HepG2 (cell line): Measurements from ENCODE around the gene SLC16A3. TPM values are rescaled to one million over a fixed set of nuclear protein-coding genes. Genes with fewer than 3 reads are reported as not detected.

ENCODE experiments used
- ARID4A ChIP-seq: sonication (generic); formaldehyde crosslinking; IDR thresholded peaks from 2 replicates; pipeline ENCODE4 v1.5.0; 2020; ENCODE audit warnings: mild to moderate bottlenecking, missing genetic modification reagents, borderline replicate concordance
- CHCHD3 ChIP-seq: sonication (generic); formaldehyde crosslinking; IDR thresholded peaks from 2 replicates; pipeline ENCODE4 v1.8.0; 2022; ENCODE audit warnings: mild to moderate bottlenecking, missing genetic modification reagents, moderate library complexity
- FOSL1 ChIP-seq: sonication (generic); formaldehyde crosslinking; IDR thresholded peaks from 2 replicates; pipeline ENCODE4 v1.9.0; 2021; ENCODE audit warnings: missing genetic modification reagents, borderline replicate concordance
- FOSL2 ChIP-seq: sonication (generic); formaldehyde crosslinking; IDR thresholded peaks from 2 replicates; pipeline ENCODE4 v1.4.0; 2020; ENCODE audit warnings: missing genetic modification reagents
- HNRNPL ChIP-seq: fragments of 200-400 bp; formaldehyde crosslinking; IDR thresholded peaks from 2 replicates; pipeline ENCODE4 v1.6.1; 2017; ENCODE audit warnings: mild to moderate bottlenecking, low read depth, low read length
- JUND ChIP-seq: sonication (generic); formaldehyde crosslinking; IDR thresholded peaks from 2 replicates; pipeline ENCODE4 v1.8.0; 2022; ENCODE audit warnings: mild to moderate bottlenecking, missing genetic modification reagents
- MXI1 ChIP-seq: IDR thresholded peaks from 3 replicates; pipeline ENCODE4 v1.6.1; 2012; ENCODE audit warnings: low read depth, low read length, inconsistent platforms, borderline replicate concordance
- PRPF4 ChIP-seq: fragments of 200-400 bp; formaldehyde crosslinking; IDR thresholded peaks from 2 replicates; pipeline ENCODE4 v1.6.1; 2016; ENCODE audit warnings: low read length, low read depth; ENCODE audit not compliant: poor library complexity, severe bottlenecking
- SNAPC2 ChIP-seq: sonication (generic); formaldehyde crosslinking; IDR thresholded peaks from 2 replicates; pipeline ENCODE4 v1.8.1; 2022; ENCODE audit warnings: mild to moderate bottlenecking, missing genetic modification reagents
- SNAPC5 ChIP-seq: sonication (generic); formaldehyde crosslinking; IDR thresholded peaks from 2 replicates; pipeline ENCODE4 v1.8.1; 2023; ENCODE audit warnings: mild to moderate bottlenecking, missing genetic modification reagents, borderline replicate concordance
- ZNF337 ChIP-seq: sonication (generic); formaldehyde crosslinking; IDR thresholded peaks from 2 replicates; pipeline ENCODE4 v1.5.1; 2020; ENCODE audit warnings: missing genetic modification reagents, low read depth, mild to moderate bottlenecking, borderline replicate concordance
- ZNF512 ChIP-seq: sonication (generic); formaldehyde crosslinking; IDR thresholded peaks from 2 replicates; pipeline ENCODE4 v1.4.0; 2020; ENCODE audit warnings: mild to moderate bottlenecking, missing genetic modification reagents
- ZNF563 ChIP-seq: sonication (generic); formaldehyde crosslinking; IDR thresholded peaks from 2 replicates; pipeline ENCODE4 v1.8.0; 2022; ENCODE audit warnings: mild to moderate bottlenecking, moderate library complexity, missing genetic modification reagents
- polyA plus RNA-seq, 8 experiments: library from polyadenylated mRNA; depleted of rRNA in 3 of 8; stranded (reverse) in 7 of 8; unstranded in 1 of 8; fragments of >200 nt; fragmentation: Illumina TruSeq in 4 of 8; extraction: Trizol in 4 of 8; gene quantifications; 2 replicates each; pipeline versions ENCODE4 v1.2.1 to v1.2.3, GENCODE V29; 2011 to 2016; ENCODE audit warnings: low read depth in 4 of 8, missing spikeins in 1 of 8, mixed read lengths in 1 of 8; ENCODE audit not compliant: insufficient read depth in 1 of 8
- total RNA-seq, 5 experiments: library from RNA; depleted of rRNA; stranded (reverse); fragments of >200 nt; fragmentation: Illumina TruSeq; extraction: Trizol; gene quantifications; 2 replicates each; pipeline ENCODE4 v1.2.3, GENCODE V29; 2016; ENCODE audit warnings: low read depth in 1 of 5
- TF ChIP-seq, protein P1 (sequence below): sonication (generic); formaldehyde crosslinking; IDR thresholded peaks from 2 replicates; pipeline ENCODE4 v1.4.0; 2020; ENCODE audit warnings: missing genetic modification reagents
- TF ChIP-seq, protein P2 (sequence below): sonication (generic); formaldehyde crosslinking; IDR thresholded peaks from 2 replicates; pipeline ENCODE4 v1.5.0; 2020; ENCODE audit warnings: missing genetic modification reagents
- TF ChIP-seq, protein P3 (sequence below): sonication (generic); formaldehyde crosslinking; conservative IDR thresholded peaks from 2 replicates; pipeline ENCODE4 v1.8.0; 2022; ENCODE audit warnings: mild to moderate bottlenecking, moderate library complexity, missing genetic modification reagents

Gene SLC16A3
- total and polyA plus RNA-seq, 2 of the 13 experiments (the other 11 are each of a cell fraction or from before 2014, with no cell fraction given) = 242 to 349 TPM

- TF ChIP-seq SNAPC5 (CRISPR knock-in tag) = no peak
- 0 out of 2 replicates have a peak, but pooled peaks have one; percentile 37 for TF ChIP-seq SNAPC2 (CRISPR knock-in tag)
- TF ChIP-seq ZNF337 = no peak
- 0 out of 2 replicates have a peak, but pooled peaks have one; percentile 12 for TF ChIP-seq CHCHD3 (CRISPR knock-in tag)
- no peak for TF ChIP-seq ZNF512
- TF ChIP-seq ARID4A = no peak; the same call in 1 of the 2 replicates
- no peak for TF ChIP-seq FOSL1 (CRISPR knock-in tag)
- 0 out of 2 replicates have a peak, but pooled peaks have one; percentile 4 for TF ChIP-seq JUND
- TF ChIP-seq, protein P1, sequence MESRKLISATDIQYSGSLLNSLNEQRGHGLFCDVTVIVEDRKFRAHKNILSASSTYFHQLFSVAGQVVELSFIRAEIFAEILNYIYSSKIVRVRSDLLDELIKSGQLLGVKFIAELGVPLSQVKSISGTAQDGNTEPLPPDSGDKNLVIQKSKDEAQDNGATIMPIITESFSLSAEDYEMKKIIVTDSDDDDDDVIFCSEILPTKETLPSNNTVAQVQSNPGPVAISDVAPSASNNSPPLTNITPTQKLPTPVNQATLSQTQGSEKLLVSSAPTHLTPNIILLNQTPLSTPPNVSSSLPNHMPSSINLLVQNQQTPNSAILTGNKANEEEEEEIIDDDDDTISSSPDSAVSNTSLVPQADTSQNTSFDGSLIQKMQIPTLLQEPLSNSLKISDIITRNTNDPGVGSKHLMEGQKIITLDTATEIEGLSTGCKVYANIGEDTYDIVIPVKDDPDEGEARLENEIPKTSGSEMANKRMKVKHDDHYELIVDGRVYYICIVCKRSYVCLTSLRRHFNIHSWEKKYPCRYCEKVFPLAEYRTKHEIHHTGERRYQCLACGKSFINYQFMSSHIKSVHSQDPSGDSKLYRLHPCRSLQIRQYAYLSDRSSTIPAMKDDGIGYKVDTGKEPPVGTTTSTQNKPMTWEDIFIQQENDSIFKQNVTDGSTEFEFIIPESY (CRISPR knock-in tag) = peak; percentile 78; the same call in 1 of the 2 replicates
- TF ChIP-seq HNRNPL = peak; percentile 64; the same call in 1 of the 2 replicates
- 0 out of 3 replicates have a peak, but pooled peaks have one; percentile 11 for TF ChIP-seq MXI1
- TF ChIP-seq ZNF563 (CRISPR knock-in tag) = no peak
- no peak for TF ChIP-seq PRPF4
- TF ChIP-seq, protein P2, sequence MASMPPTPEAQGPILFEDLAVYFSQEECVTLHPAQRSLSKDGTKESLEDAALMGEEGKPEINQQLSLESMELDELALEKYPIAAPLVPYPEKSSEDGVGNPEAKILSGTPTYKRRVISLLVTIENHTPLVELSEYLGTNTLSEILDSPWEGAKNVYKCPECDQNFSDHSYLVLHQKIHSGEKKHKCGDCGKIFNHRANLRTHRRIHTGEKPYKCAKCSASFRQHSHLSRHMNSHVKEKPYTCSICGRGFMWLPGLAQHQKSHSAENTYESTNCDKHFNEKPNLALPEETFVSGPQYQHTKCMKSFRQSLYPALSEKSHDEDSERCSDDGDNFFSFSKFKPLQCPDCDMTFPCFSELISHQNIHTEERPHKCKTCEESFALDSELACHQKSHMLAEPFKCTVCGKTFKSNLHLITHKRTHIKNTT (CRISPR knock-in tag) = no peak
- no peak for TF ChIP-seq FOSL2
- TF ChIP-seq, protein P3, sequence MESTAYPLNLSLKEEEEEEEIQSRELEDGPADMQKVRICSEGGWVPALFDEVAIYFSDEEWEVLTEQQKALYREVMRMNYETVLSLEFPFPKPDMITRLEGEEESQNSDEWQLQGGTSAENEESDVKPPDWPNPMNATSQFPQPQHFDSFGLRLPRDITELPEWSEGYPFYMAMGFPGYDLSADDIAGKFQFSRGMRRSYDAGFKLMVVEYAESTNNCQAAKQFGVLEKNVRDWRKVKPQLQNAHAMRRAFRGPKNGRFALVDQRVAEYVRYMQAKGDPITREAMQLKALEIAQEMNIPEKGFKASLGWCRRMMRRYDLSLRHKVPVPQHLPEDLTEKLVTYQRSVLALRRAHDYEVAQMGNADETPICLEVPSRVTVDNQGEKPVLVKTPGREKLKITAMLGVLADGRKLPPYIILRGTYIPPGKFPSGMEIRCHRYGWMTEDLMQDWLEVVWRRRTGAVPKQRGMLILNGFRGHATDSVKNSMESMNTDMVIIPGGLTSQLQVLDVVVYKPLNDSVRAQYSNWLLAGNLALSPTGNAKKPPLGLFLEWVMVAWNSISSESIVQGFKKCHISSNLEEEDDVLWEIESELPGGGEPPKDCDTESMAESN = no peak
Observed at GRCh38 chr17:82245134-82246039, 16.5 kb downstream of the SLC16A3 start (continued).
